Sigmoid colon (tissue), 7 donors: Measurements from ENCODE around the gene MEF2A. TPM values are rescaled to one million over a fixed set of nuclear protein-coding genes. Genes with fewer than 3 reads are reported as not detected.

Source experiments
- DNase-seq: peaks from one replicate; pipeline ENCODE4 v3.0.0-alpha.2; 2019
- H3K27ac ChIP-seq, 4 donors: fragments of 200-600 bp; sonication (generic); one replicate each; pipeline ENCODE4 v1.5.1; 2016 to 2019; ENCODE audit warnings: mild to moderate bottlenecking in 1 of 4
- H3K27me3 ChIP-seq, 3 donors: fragments of 200-600 bp; sonication (generic); one replicate each; pipeline ENCODE4 v1.5.1; 2019; ENCODE audit warnings: mild to moderate bottlenecking in 1 of 3
- H3K36me3 ChIP-seq, 4 donors: fragments of 200-600 bp; sonication (generic); one replicate each; pipeline ENCODE4 v1.5.1; 2016 to 2019
- H3K4me1 ChIP-seq, 4 donors: fragments of 200-600 bp; sonication (generic); one replicate each; pipeline ENCODE4 v1.5.1; 2017 to 2019
- H3K4me3 ChIP-seq, 4 donors: fragments of 200-600 bp; sonication (generic); one replicate each; pipeline ENCODE4 v1.5.1; 2017 to 2019; ENCODE audit warnings: mild to moderate bottlenecking in 2 of 4, moderate library complexity in 1 of 4
- H3K9me3 ChIP-seq, 4 donors: fragments of 200-600 bp in 3 of 4; sonication (generic) in 3 of 4; one replicate each; pipeline versions ENCODE4 v1.5.1 to v1.6.1; 2013 to 2019
- CTCF ChIP-seq, 4 experiments: fragments of 450-650 bp in 3 of 4; fragments of 200-600 bp in 1 of 4; IDR thresholded peaks; one replicate each; pipeline ENCODE4 v1.5.1; 2016 to 2019; ENCODE audit warnings: antibody characterized with exemption in 4 of 4, mild to moderate bottlenecking in 3 of 4, moderate library complexity in 2 of 4
- EP300 ChIP-seq, 4 donors: sonication (generic); formaldehyde crosslinking; IDR thresholded peaks; one replicate each; pipeline ENCODE4 v1.6.1; 2017; ENCODE audit warnings: antibody characterized with exemption in 4 of 4
- POLR2A ChIP-seq, 2 donors: fragments of 450-650 bp; IDR thresholded peaks; one replicate each; pipeline ENCODE4 v1.6.1; 2016; ENCODE audit warnings: antibody characterized with exemption in 2 of 2, mild to moderate bottlenecking in 2 of 2, moderate library complexity in 2 of 2
- POLR2AphosphoS5 ChIP-seq, 4 donors: sonication (generic); formaldehyde crosslinking; IDR thresholded peaks; one replicate each; pipeline ENCODE4 v1.6.1; 2017; ENCODE audit warnings: antibody characterized with exemption in 4 of 4
- WGBS, 2 donors: extraction: QIAGEN DNeasy Blood & Tissue Kit; methylation state at CpG; one replicate each; pipeline ENCODE4 v1.1.7; 2013; 5-methylcytosine and 5-hydroxymethylcytosine counted together
- intact Hi-C: fragments of 100-400 bp; cut with DNase I; formaldehyde crosslinking; loops from one replicate; pipeline ENCODE4 v1.15.1; 2023
- polyA plus RNA-seq, 3 donors: library from polyadenylated mRNA; stranded (reverse); fragments of 200-250 nt; gene quantifications; one replicate each; pipeline ENCODE4 v1.2.3, GENCODE V29; 2013
- total RNA-seq, 4 donors: library from RNA; depleted of rRNA; stranded (reverse); fragments of >200 nt; gene quantifications; one replicate each; pipeline ENCODE4 v1.1.0, GENCODE V29; 2016
- donor health status: healthy with polysubstance abuse.
- donor health status: Bipolar disorder and iron deficiency.
- donor health status: healthy.

MEF2A gene
- total and polyA plus RNA-seq, 7 donors: 11.6 to 123 (median 78.8) TPM

DNA sequence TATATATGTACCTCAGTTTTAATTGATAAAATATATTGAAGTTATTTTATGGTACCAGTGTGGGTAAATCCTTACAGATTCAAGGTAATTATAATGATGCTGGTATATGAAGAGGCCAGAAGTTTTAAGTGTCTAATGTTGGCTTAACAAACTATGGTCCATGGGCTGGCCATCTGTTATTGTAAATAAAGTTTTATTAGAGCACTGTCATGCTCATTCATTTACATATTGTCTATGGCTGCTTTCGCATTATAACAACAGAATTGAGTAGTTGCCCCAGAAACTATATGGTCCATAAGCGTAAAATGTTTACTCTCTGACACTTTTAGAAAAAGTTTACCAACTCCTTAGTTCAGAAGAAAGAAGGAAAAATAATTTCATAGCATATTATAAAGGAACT is 67.9 kb downstream of the MEF2A start:
- Histone ChIP-seq H3K36me3 (no peaks in the 10 kb centered on the region), H3K4me1 (peaks cover 0 to 30% (median 17%) of the 10 kb centered on the region in 4 donors), H3K27me3 (no peaks in the 10 kb centered on the region), H3K27ac (no peak overlapping the region), H3K4me3 (no peak overlapping the region), H3K9me3 (no peaks in the 10 kb centered on the region)
- intact Hi-C loops: no loop called here
- DNase-seq: no peak
- TF ChIP-seq POLR2AphosphoS5 (IDR thresholded peaks at IDR 0.05) (no peak), CTCF (IDR thresholded peaks at IDR 0.05) (no peak), POLR2A (IDR thresholded peaks at IDR 0.05) (no peak), EP300 (IDR thresholded peaks at IDR 0.05) (no peak)
- WGBS, 2 donors: 97% methylated on average over 2 of the region's 2 CpGs

DNA sequence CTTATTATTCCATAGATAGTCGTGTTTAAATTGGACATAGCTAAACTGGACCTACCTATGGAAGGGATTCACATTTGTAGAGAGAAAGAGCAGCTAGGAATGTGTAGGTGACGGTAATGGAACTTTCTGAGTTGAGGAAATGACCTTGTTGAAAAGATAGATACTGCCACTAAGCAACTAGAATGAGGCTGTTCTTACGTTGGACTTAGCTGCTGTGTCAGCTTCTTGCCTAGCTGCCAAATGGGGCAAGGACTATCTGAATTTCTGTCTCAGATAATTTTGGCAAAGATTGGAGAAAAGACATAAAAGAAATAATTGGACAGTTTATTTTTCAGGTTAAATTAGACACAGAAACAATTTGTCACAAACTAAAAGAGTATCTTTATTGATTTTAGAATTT is 68.8 kb downstream of the MEF2A start:
- H3K9me3 ChIP-seq: no peaks in the 10 kb centered on the region
- H3K4me1 ChIP-seq: peaks cover 0 to 26% (median 14%) of the 10 kb centered on the region in 4 donors
- no peaks in the 10 kb centered on the region for H3K36me3 ChIP-seq
- TF ChIP-seq POLR2AphosphoS5 (IDR thresholded peaks at IDR 0.05): no peak
- no peak for TF ChIP-seq POLR2A (IDR thresholded peaks at IDR 0.05)
- no peak for TF ChIP-seq EP300 (IDR thresholded peaks at IDR 0.05)
- no peak for TF ChIP-seq CTCF (IDR thresholded peaks at IDR 0.05)
- no peak overlapping the region for H3K27ac ChIP-seq
- H3K27me3 ChIP-seq: no peaks in the 10 kb centered on the region
- no peak overlapping the region for H3K4me3 ChIP-seq
- no peak for DNase-seq
- intact Hi-C loops: no loop called here
- 82 to 90% methylated on average over 3 of the region's 3 CpGs for WGBS, 2 donors

DNA sequence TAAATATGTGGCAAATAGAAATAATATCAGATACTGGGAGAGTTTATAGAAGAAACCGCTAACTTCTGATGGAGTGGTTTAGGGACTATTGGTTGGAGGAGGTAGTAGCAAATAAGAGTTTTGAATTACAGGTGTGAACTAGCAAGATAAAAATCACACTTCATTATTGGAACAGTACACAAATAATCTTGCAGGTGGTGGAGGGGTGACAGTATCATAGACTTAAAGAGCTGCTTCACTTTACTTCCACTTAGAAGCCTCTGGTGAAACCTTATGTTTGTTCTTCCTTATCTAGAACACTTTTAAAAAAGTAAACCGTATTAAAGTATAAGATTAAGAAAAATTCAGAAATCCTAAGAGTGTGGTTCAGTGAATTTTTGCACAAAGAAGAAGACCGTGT is 69.4 kb downstream of the MEF2A start:
- 97 to 99% methylated on average over 3 of the region's 3 CpGs for whole genome bisulfite sequencing, 2 donors
- Histone ChIP-seq H3K36me3 (no peaks in the 10 kb centered on the region), H3K27ac (no peak overlapping the region), H3K27me3 (no peaks in the 10 kb centered on the region), H3K4me1 (peaks cover 0 to 26% (median 14%) of the 10 kb centered on the region in 4 donors), H3K4me3 (no peak overlapping the region), H3K9me3 (no peaks in the 10 kb centered on the region)
- TF ChIP-seq POLR2A (IDR thresholded peaks at IDR 0.05) (no peak), EP300 (IDR thresholded peaks at IDR 0.05) (no peak), CTCF (IDR thresholded peaks at IDR 0.05) (no peak), POLR2AphosphoS5 (IDR thresholded peaks at IDR 0.05) (no peak)
- intact Hi-C loops: no loop called here
- no peak for DNase-seq

DNA sequence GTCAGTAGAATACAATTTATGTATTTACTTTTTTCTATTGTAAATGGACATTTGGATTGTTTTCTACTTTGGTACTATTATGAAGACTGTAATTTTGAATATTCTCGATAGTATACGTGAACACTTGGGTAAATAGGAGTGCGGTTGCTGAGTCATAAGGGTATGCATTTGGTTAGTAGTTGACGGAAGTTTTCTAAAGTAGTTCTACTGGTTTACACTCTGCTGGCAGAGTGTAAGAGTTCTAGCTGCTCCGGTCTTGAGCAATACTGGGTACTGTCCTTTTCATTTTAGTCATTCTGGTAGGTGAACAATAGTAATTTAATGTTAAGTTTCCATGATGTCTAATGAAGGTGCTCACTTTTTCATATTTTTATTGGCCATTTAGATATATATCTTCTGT is 70.0 kb downstream of the MEF2A start:
- Histone ChIP-seq H3K36me3 (peaks cover 0 to under 1% (median 0%) of the 10 kb centered on the region in 4 donors), H3K4me3 (no peak overlapping the region), H3K27me3 (no peaks in the 10 kb centered on the region), H3K27ac (no peak overlapping the region), H3K4me1 (peaks cover 0 to 21% (median 13%) of the 10 kb centered on the region in 4 donors), H3K9me3 (no peaks in the 10 kb centered on the region)
- 88 to 90% methylated on average over 5 of the region's 5 CpGs for WGBS, 2 donors
- TF ChIP-seq CTCF (IDR thresholded peaks at IDR 0.05) (no peak), EP300 (IDR thresholded peaks at IDR 0.05) (no peak), POLR2AphosphoS5 (IDR thresholded peaks at IDR 0.05) (no peak), POLR2A (IDR thresholded peaks at IDR 0.05) (no peak)
- intact Hi-C loops: no loop called here
- DNase-seq: no peak

- DNase-seq: no peak
- 91 to 95% methylated on average over 2 of the region's 2 CpGs for WGBS, 2 donors
- TF ChIP-seq POLR2A (IDR thresholded peaks at IDR 0.05) (no peak), EP300 (IDR thresholded peaks at IDR 0.05) (no peak), POLR2AphosphoS5 (IDR thresholded peaks at IDR 0.05) (no peak), CTCF (IDR thresholded peaks at IDR 0.05) (no peak)
- Histone ChIP-seq H3K9me3 (no peaks in the 10 kb centered on the region), H3K27me3 (no peaks in the 10 kb centered on the region), H3K4me1 (peaks cover 0 to 6% (median 0%) of the 10 kb centered on the region in 4 donors), H3K4me3 (no peak overlapping the region), H3K36me3 (peaks cover 0 to 23% (median 4%) of the 10 kb centered on the region in 4 donors), H3K27ac (no peak overlapping the region)
- intact Hi-C loops: no loop called here
These were observed 79.2 kb downstream of the MEF2A start for GRCh38 chr15:99644913-99645542.
